Inflammatory macrophage treated with lipopolysaccharide for 1 hour (primary cell): ENCODE results near the gene ASPHD1.
"Not testable (repeated sequence)": the region's sequence is repeated elsewhere in the genome, so short reads cannot be mapped to it uniquely, and the experiment has no call there.

Experiments used
- DNase-seq, 2 donors: peaks; one replicate each; pipeline ENCODE4 v3.0.0-alpha.2; 2020 to 2022

ASPHD1 gene, protein sequence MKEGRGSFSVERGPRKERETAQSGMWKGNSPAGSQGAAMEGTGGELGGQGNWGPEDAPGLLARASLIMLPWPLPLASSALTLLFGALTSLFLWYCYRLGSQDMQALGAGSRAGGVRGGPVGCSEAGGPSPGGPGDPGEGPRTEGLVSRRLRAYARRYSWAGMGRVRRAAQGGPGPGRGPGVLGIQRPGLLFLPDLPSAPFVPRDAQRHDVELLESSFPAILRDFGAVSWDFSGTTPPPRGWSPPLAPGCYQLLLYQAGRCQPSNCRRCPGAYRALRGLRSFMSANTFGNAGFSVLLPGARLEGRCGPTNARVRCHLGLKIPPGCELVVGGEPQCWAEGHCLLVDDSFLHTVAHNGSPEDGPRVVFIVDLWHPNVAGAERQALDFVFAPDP

DNA sequence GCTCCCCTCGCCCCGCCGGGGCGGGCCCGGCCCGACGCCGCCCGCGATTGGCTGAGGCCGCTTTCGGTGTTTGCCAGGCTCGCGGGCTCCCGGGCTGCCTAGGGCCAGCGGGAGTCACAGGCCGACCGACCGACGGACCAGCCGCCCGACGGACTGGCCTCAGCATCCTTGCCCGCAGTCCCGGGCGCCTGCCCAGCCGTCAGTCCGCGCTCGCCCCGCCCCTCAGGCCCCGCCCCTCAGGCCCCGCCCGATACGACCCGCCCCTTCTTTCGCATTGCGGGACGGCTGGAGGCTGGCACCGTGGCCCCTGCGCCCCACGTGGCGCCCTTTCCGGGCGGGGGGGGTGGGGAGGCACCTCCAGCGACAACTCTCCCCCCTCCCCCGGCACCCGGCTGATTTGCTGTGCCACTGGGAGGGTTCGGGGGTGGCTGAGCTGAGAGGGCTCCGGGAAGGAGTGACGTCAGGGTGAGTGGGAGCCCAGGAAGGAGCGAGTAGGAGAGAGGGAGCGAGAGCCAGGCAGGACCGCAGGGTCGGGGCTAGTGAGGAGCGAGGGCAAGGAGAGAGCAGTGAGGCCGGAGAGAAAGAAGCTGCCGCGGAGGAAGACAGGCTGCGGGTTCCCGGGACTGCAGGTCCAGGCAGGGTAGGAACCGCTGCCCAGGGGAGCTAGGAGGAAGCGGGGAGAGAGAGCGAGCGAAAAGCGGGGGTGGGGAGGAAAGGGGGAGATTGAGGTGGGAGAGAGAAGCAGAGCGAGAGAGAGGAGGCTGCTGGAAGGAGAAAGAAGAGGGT lies at the start of gene ASPHD1:
Gene ASPHD1 (plus strand): TSS at position 387 of the 786 bp plus-strand sequence. CDS start 484 bp downstream, outside the sequence.
- peak; percentile 74 to 92 for DNase-seq

DNA sequence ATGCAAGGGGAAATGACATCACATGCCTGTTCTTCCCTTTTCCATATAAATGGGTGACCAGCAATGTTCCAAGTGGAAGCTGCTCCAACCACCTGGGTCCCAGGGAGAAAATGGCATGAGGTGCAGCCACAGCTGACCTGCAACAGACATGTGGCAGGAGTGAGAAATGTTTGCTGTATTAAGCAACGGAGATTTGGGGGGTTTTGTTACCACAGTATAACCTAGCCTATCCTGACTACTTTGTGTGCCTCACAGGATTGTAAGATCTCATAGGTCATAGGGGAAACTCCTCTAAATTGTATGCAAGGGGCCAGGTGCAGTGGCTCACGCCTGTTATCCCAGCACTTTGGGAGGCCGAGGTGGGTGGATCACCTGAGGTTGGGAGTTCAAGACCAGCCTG lies 49.3 kb upstream of the ASPHD1 start:
- no peak for DNase-seq

DNA sequence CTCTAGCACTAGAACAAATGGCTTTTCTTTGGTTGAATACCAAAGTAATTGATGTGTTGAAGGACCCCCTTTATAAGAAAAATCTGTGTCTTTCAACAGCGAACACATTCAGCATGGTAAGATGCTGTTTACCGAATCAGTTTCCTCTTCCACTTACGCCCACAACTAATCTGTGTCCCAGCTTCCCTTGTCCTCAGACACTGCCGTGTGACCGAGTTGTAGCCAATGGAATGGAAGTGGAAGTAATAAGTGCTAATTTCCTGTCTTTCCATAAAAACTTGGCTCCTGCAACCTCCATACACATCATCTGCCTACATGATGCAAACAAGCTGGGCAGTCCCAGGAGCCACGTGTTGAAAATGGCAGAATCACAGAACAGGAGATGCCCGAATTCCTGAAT lies 47.6 kb upstream of the ASPHD1 start:
- DNase-seq = peak; percentile 59 to 87

DNA sequence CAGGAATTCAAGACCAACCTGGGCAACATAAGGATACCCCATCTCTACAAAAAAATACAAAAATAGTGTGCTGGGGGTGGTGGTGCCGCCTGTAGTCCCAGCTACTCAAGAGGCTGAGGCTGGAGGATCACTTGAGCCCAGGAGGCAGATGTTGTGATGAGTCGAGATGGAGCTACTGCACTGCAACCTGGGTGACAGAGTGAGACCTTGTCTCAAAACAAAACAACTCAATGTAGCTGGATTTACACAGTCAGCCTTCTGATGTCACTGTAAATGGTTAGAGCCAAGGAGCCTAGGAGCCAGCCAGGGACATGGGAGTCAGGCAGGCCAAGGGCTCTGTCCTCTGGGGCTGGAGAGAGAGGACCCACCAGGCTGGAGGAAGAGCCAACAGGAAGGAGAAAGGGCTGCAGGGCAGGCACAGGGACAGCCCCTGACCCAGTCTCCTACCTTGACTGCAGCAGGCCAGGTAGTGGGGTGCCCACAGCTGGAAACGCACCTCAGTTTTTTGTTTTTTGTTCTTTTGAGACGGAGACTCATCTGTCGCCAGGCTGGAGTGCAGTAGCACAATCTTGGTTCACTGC lies 45.7 kb upstream of the ASPHD1 start:
- DNase-seq = no peak

DNA sequence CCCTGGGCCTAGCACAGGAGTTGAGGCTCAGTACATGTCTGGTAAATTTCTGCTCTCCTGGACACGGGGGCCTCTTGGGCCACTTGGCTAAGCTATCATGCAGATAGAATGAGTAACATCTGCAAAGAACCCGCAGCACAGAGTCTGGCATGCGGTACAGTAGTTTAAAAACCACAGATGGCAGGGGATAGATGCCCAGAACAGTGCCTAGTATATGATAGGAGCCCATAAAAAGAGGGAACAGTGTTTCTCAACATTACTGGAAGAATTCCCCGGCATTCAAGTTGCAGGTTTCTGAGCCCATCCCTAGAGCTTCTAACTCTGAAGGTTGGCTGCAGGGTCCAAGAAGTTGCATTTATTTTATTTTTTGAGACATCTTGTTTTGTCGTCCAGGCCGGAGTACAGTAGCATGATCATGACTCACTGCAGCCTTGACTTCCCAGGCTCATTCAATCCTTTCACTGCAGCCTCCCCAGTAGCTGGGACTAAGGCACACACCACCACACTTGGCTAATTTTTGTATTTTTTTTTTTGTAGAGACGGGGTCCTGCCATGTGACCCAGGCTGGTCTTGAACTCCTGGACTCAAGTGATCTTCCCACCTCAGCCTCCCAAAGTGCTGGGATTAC lies 43.0 kb upstream of the ASPHD1 start:
- no peak for DNase-seq

DNA sequence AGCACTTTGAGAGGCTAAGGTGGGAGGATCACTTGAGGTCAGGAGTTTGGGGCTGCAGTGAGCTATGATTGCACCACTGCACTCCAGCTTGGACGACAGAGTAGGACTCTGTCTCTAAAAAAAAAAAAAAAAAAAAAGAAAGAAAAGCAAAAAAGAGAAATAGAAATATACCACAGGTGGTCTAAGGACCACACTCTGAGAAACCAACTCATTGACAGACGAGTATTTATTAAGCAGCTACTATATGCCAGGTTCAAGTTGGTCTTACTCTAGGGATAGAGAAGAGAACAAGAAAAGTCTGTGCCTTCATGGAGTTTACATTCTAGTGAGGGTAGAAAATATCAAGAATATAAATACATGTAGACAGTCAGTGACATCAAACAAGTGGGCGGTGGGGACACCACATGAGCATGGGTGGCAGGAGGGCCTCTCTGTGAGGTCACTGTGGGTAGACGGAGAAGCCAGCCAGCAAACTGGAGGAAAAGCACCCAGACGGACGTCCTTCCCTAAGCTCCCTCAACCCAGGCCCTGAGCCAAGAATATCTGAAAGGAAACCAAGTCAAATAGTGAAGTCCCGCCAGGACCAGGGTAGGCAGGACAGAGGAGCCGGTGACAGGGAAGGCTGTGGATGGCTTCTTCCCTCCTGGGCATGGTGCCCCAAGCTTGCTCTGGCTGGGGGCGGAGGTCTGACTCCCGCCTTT lies 42.0 kb upstream of the ASPHD1 start:
- DNase-seq = peak; percentile 50 to 82

DNA sequence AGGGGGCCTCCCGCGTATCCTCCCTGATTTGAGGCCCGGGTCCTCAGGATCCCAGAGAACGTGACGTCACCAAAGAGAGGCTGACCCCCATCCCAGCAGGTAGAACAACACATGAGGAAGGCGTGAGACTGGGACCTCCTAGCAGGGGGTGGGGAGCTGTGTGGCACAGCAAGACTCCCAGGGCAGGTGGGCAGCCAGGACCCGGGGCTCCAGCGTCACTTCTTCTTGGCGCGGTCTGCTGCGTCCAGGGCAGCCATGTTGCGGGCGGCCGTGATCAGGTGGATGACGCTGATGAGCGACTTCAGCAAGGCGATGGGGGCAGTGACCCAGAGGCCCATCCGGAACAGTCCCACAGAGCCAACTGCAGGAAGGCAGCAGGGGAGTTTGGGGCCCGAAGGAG lies 41.3 kb upstream of the ASPHD1 start:
- no peak for DNase-seq

DNA sequence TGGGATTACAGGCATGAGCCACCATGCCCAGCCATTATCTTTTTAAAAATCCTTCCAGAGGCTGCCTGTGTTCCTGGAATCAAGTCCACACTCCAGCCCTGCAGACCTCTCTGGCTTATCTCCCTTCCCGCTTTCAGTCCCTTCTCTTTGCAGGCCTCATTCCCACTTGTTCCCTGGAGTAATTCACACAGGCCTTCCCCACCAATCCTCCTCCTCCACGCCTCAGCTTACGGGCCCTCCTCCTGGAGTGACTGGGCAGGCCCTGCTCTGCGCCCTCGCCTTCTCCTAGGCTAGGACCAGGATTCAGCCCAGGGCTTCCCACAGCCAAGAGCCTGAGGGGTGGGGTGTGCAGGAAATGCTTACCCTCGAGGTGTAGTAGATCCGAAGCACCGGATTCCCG lies 40.1 kb upstream of the ASPHD1 start:
- DNase-seq = no peak

DNA sequence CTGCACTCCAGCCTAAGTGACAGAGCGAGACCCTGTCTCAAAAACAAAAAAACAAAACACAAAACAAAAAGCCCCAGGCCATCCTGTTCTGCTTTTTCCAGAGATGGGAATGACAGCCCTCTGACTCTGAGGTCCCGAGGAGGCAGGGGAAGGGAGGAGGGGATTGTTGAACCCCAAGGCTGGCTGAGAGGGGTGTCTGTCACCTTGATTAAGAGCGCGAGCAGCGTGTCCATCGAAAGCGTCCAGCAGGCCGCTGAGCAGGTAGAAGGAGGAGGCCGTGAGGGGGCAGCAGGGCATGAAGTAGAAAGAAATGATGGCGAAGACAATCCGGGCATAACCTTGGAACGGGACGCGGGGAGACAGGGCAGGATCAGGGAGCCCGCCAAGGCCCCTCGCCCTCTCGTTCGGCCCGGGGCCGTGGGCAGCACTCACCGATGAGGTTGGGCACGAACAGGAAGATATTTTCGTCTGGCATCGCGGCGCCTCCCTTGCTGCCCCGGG lies 37.9 kb upstream of the ASPHD1 start:
- DNase-seq = peak in 1 of 2 donors; percentile 6

DNA sequence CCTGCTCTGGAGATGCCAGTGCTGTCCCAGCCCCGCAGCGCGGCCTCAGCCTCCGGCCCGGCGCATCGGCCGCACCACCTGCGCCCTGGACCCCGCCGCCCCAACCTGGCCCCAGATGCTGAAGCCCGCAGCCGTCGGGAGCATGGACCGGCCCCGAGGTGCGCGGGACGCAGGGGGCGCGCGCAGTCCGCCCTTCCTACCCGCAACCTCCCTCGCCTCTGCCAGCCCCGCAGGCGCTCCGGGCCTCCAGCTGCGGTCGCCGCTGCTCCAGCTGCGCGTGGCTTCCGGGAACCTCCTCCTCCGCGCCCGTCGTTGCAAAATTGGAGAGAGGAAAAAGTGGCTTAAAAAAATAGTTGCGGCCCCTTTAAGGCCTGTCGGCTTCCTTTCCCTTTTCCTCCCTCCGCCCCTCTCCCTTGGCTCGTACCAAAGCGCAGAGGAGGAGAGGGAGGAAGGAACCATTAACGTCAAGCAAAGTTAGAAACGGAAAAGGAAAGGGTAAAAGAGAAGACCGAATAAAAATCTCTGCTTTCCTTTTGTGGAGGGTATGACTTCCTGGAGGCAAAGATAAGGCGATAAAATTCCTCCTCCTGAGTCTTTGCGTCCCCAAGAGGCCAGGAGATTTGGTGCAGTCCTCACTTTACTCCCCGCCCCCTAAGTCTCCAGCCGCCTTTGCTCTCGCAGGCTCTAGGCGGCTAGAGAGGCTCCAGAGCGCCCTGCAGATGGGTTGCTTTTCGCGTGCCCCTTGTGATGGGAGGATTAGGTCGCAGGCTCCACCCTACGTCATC lies 37.2 kb upstream of the ASPHD1 start, which contains the start of gene CDIPT:
Gene CDIPT (minus strand): TSS at position 343 of the 785 bp plus-strand sequence. CDS start 369 bp downstream, outside the sequence.
- DNase-seq = peak; percentile 90 to 97

DNA sequence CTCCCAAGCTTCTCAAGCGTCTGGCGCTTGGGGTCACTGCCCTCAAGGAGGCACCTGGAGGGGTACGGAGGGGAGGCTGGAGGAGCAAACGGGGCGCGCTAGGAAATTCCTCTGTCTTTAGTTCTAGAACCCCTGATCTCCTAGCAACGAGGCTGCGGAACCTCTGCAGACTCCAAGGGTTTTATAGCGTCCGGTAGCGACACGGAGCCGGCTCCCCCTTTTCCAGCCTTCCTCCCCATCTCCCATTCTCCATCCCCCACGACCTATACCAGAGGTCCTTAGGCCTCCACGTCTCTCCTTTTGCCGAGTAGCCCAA lies 36.7 kb upstream of the ASPHD1 start:
- no peak for DNase-seq

DNA sequence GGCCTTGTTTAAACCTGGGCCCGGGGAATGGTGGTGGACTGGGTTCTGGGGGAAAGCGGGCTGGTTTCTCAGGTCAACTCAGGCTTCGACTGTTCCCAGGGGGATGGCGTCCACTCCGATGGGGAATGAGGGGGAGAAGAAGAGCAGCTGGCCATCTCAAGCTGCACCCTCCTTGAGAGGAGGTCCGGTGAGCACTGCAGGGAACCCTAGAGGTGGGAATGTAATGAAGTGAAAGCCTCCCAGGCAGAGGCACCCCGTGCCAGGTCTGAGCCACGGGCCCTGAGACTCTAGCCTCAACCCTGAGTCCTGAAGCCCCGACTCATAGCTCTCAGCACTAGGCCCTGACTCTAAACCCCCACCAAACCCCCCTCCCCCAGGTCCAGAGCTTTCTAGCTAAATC lies 36.1 kb upstream of the ASPHD1 start:
- DNase-seq = no peak

DNA sequence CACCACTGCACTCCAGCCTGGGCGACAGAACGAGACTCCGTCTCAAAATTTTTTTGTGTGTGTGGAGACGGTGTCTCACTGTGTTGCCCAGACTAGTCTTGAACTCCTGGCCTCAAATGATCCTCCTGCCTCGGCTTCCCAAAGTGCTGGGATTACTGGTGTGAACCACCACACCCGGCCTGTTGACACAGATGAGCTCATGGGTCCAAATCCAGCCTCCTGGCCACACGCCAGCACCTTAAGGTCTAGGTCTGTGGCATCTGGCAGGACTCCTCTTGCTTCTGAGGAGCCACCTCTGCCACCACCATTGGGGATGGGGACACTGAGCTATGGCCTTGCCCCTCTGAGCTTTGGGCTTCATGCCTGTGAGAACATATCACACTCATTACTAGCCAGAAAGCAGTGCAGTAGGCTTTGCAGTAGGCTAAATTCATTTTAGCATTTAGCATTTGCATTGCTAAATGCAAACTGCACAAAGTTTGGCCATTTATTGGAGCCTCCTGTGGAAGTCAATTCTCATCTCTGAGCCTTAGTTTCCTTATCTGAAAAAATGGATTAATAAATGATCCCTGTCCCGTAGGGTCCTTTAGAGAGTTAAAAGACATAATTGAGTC lies 31.8 kb upstream of the ASPHD1 start:
- DNase-seq = no peak

DNA sequence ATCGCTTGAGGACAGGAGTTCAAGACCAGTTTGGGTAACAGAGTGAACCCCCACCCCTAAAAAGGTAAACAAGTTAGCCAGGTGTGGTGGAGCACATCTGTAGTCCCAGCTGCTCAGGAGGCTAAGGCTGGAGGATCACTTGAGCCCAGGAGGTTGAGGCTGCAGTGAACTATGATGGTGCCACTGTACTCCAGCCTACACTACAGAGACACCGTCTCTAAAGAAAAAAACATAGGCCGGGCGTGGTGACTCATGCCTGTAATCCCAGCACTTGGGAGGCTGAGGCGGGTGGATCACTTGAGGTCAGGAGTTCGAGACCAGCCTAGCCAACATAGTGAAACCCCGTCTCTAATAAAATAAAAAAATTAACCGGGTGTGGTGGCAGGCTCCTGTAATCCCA lies 31.2 kb upstream of the ASPHD1 start:
- not testable (repeated sequence) for DNase-seq

DNA sequence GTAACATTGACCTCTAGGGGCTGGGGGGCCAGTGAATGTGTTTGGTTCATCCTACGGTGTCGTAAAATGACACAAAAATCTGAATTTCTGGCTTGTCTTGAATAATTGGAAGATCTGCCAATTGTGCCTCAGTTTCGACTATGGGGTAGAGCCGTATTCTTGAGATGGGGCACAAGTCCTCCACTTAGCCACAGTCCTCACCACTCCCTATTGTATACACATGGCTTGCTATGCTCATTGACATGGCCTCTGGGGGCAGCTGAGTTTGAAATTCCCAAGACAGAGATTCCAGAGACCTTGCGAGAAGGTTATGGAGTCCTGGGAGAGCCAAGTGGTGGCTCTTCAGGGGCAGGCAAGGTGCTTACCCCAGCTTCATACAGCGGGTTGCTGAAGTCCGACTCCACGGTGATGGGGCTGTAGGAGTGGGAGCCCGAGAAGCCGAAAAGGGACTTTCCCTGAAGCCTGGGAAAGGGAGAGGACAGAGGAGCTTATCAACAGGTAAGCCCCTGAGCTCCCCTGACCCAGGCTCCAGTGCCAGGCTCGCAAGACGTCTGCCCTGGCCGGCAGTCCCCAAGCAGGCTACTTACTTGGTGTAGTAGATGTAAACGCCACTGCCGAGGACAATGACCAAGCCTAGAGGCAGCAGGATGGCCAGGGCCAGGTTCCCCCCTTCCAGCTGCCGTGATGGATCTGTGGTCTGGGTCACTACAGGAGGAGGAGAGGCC lies 28.3 kb upstream of the ASPHD1 start:
- DNase-seq = no peak

DNA sequence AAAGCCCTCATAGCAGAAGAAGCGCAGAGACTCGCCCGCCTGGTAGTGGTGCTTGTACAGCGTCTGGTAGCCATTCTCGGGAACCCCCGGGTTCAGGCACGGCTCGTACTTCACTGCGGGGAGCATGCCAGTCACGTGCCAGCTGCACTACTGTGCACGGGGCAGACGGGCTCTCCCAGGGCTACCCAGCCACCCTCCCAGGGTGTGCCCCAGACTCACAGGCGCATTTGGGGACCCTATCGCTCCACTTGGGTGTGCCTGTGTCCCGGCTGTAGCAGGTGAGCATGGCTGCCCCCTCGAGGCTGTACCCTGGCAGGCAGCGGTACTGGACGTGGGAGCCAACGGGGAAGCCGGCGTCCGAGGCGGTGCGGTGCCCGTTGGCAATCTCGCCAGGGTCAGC lies 27.0 kb upstream of the ASPHD1 start:
- DNase-seq = no peak

DNA sequence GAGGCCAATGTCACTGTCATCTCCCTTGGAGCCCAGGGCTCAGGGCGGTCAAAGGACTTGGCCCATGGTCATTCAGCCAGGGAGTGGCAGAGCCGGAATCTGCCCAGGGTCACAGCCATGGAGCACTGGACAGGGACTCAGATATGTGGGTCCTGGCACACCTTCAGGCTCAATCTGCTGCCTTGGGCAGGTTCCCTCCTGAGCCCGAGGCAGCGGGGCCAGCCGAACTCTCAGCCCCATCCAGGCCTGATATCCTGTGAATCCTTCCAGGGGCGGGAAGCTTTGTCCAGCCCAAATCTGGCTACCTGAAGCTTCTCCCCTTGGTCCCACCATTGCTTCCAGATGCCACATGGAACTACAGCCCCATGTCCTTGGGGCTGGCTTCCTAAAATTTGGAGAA lies 25.1 kb upstream of the ASPHD1 start:
- DNase-seq = no peak

DNA sequence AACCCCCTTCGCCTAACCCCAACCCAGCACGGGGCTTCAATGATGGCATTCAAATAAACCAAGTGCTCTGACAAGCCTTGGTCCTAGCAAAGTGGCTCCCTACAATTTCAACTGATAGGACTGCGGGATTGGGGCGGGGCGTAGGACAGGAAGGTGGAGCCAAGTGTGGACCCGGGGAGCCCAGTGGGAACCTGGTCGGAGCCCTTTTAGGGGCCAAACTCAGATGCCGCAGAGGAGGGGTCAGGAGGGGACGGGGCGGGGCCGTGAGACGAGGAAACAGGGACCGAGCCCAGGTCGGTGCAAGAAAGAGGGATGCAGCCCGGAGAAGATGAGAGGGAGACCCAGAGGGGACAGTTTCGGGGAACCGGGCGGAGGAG lies 24.1 kb upstream of the ASPHD1 start:
- no peak for DNase-seq

DNA sequence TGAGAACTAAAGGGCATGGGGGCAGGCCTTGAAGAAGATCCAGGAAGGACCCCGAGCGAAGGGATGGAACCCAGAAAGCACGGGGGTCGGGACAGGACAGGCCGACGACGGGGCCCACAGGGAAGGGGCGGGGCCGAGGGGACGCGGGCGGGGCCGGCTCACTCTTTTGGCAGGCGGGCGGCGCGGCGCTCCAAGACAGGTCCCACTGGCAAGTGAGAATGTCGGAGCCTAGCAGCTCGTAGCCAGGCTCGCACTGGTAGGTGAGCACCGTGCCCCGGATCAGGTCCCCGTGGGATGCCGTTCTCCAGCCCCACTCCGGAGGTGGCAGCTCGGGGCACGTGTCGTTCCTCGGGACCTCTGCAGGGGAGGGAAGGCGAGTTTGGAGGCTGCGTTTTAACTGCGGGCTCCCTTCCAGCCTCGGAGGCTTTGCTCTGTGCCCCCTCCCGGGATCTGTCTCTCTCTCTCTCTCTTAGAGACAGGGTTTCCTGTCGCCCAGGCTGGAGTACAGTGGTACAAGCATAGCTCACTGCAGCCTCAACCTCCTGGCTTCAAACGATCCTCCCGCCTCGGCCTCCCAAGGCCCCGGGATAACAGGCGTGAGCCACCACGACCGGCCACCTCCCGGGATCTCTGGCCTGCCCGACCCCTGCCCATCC lies 23.6 kb upstream of the ASPHD1 start:
- no peak for DNase-seq
